HG02885 (cell line): ENCODE measurements around the gene GPI.

Source experiments
- ATAC-seq: cut with Tn5 transposase; IDR thresholded peaks from one replicate; pipeline ENCODE4 v1.9.1; 2021; ENCODE audit warnings: mild to moderate bottlenecking; ENCODE audit not compliant: unreplicated experiment, poor library complexity

GPI gene

GRCh38 chr19:34337739-34338138 is 27.3 kb upstream of the GPI start:
- ATAC-seq: no peak

GRCh38 chr19:34341935-34342680 is 22.9 kb upstream of the GPI start:
- ATAC-seq: no peak

- ATAC-seq: no peak
These were observed 21.2 kb upstream of the GPI start for GRCh38 chr19:34343751-34344150.

- ATAC-seq: no peak
These were observed 19.0 kb upstream of the GPI start for GRCh38 chr19:34345947-34346351.

- ATAC-seq: no peak
These were observed 17.3 kb upstream of the GPI start for GRCh38 chr19:34347561-34348165.

GRCh38 chr19:34348899-34349487 is 16.0 kb upstream of the GPI start:
- no peak for ATAC-seq

GRCh38 chr19:34350161-34350561 is 14.8 kb upstream of the GPI start:
- ATAC-seq: no peak

GRCh38 chr19:34351382-34351826 is 13.6 kb upstream of the GPI start:
- no peak for ATAC-seq

- ATAC-seq: no peak
These were observed 11.4 kb upstream of the GPI start for GRCh38 chr19:34353546-34353945.

GRCh38 chr19:34355201-34355600 is 9.8 kb upstream of the GPI start:
- ATAC-seq: no peak

- no peak for ATAC-seq
These were observed 8.1 kb upstream of the GPI start for GRCh38 chr19:34356875-34357274.

- no peak for ATAC-seq
These were observed 7.6 kb upstream of the GPI start for GRCh38 chr19:34357431-34357830.

- peak; percentile 89 for ATAC-seq
These were observed 5.6 kb upstream of the GPI start for GRCh38 chr19:34359140-34359953.

- no peak for ATAC-seq
These were observed 5.1 kb upstream of the GPI start for GRCh38 chr19:34359954-34360315.

GRCh38 chr19:34360354-34360909 is 4.6 kb upstream of the GPI start:
- no peak for ATAC-seq

- ATAC-seq: no peak
These were observed 2.3 kb upstream of the GPI start for GRCh38 chr19:34362679-34363069.

- ATAC-seq: no peak
These were observed 1.9 kb upstream of the GPI start for GRCh38 chr19:34363094-34363493.

GRCh38 chr19:34363930-34364329 is 1.1 kb upstream of the GPI start:
- no peak for ATAC-seq

- ATAC-seq: no peak
These were observed 550 bp upstream of the GPI start for GRCh38 chr19:34364462-34364829.

GRCh38 chr19:34365463-34366401 is 736 bp downstream of the GPI start:
- peak; percentile 10 for ATAC-seq
